CD14-positive monocyte (primary cell): ENCODE measurements around the gene TBC1D22A. TPM values are rescaled to one million over a fixed set of nuclear protein-coding genes. Genes with fewer than 3 reads are reported as not detected.

ENCODE experiments used
- DNase-seq, 3 donors: peaks; one replicate each; pipeline ENCODE4 v3.0.0-alpha.2; 2011 to 2022
- H2AFZ ChIP-seq: 2 replicates; pipeline ENCODE4 v1.6.0; 2012; ENCODE audit warnings: mild to moderate bottlenecking, low read depth, low read length, inconsistent platforms; ENCODE audit not compliant: insufficient read depth, poor library complexity, severe bottlenecking
- H3K27ac ChIP-seq, 2 donors: 1 replicate in 1 of 2; 2 replicates in 1 of 2; pipeline ENCODE4 v1.5.1; 2012 to 2013; ENCODE audit warnings: low read length in 2 of 2, control low read depth in 1 of 2, inconsistent platforms in 1 of 2, low read depth in 1 of 2, mild to moderate bottlenecking in 1 of 2
- H3K27me3 ChIP-seq, 2 donors: one replicate each; pipeline versions ENCODE4 v1.6.0 to v1.6.1; 2011 to 2013; ENCODE audit warnings: low read length in 2 of 2; ENCODE audit not compliant: control insufficient read depth in 2 of 2, insufficient read depth in 2 of 2
- H3K36me3 ChIP-seq, 2 donors: replicated peaks in 1 of 2; 1 replicate in 1 of 2; 2 replicates in 1 of 2; pipeline versions ENCODE4 v1.5.1 to v1.6.1; 2012 to 2013; ENCODE audit warnings: low read length in 2 of 2, control low read depth in 1 of 2, inconsistent platforms in 1 of 2, mild to moderate bottlenecking in 1 of 2; ENCODE audit not compliant: insufficient read depth in 2 of 2, control insufficient read depth in 1 of 2
- H3K4me1 ChIP-seq, 2 donors: 1 replicate in 1 of 2; 2 replicates in 1 of 2; pipeline versions ENCODE4 v1.5.1 to v1.6.1; 2012 to 2013; ENCODE audit warnings: low read length in 2 of 2, control low read depth in 1 of 2, inconsistent platforms in 1 of 2, mild to moderate bottlenecking in 1 of 2, moderate library complexity in 1 of 2; ENCODE audit not compliant: insufficient read depth in 2 of 2, control insufficient read depth in 1 of 2
- H3K4me2 ChIP-seq: replicated peaks from 2 replicates; pipeline ENCODE3; 2012; ENCODE audit warnings: low read length, moderate library complexity, mild to moderate bottlenecking; ENCODE audit not compliant: poor library complexity, severe bottlenecking; ENCODE audit errors: extremely low read depth
- H3K4me3 ChIP-seq, 3 experiments: fragments of 200-600 bp in 1 of 3; sonication (generic) in 1 of 3; replicated peaks in 1 of 3; 1 replicate in 2 of 3; 2 replicates in 1 of 3; pipeline ENCODE4 v1.5.1; 2011 to 2013; ENCODE audit warnings: low read length in 3 of 3, mild to moderate bottlenecking in 3 of 3, control low read depth in 2 of 3, low read depth in 2 of 3, inconsistent platforms in 1 of 3, moderate library complexity in 1 of 3
- H3K79me2 ChIP-seq: 2 replicates; pipeline ENCODE4 v1.6.0; 2012; ENCODE audit warnings: mild to moderate bottlenecking, control low read depth, inconsistent platforms, low read length, moderate library complexity; ENCODE audit not compliant: insufficient read depth
- H3K9ac ChIP-seq: 2 replicates; pipeline ENCODE4 v1.6.0; 2017; ENCODE audit warnings: low read length, mild to moderate bottlenecking; ENCODE audit not compliant: insufficient read depth, poor library complexity, severe bottlenecking
- H3K9me3 ChIP-seq, 2 donors: replicated peaks in 1 of 2; 1 replicate in 1 of 2; 2 replicates in 1 of 2; pipeline versions ENCODE4 v1.5.1 to v1.6.1; 2012 to 2013; ENCODE audit warnings: low read length in 2 of 2, control low read depth in 1 of 2; ENCODE audit not compliant: control insufficient read depth in 1 of 2, insufficient read depth in 1 of 2
- H4K20me1 ChIP-seq: 2 replicates; pipeline ENCODE4 v1.6.0; 2012; ENCODE audit warnings: mild to moderate bottlenecking, low read length, control low read depth, moderate library complexity; ENCODE audit not compliant: insufficient read depth
- H3K27ac Mint-ChIP-seq, 7 donors: one replicate each; pipeline ENCODE4 v1.8.0; 2020; ENCODE audit warnings: mild to moderate bottlenecking in 7 of 7, mixed read lengths in 7 of 7, moderate library complexity in 6 of 7, inconsistent platforms in 2 of 7
- H3K27me3 Mint-ChIP-seq, 3 donors: one replicate each; pipeline ENCODE4 v1.8.0; 2021 to 2022; ENCODE audit warnings: low read depth in 3 of 3, mild to moderate bottlenecking in 3 of 3, mixed read lengths in 3 of 3, moderate library complexity in 3 of 3, inconsistent platforms in 1 of 3
- H3K36me3 Mint-ChIP-seq, 2 donors: one replicate each; pipeline ENCODE4 v1.8.0; 2020; ENCODE audit warnings: mixed read lengths in 2 of 2, inconsistent platforms in 1 of 2, mild to moderate bottlenecking in 1 of 2
- H3K4me1 Mint-ChIP-seq: one replicate; pipeline ENCODE4 v1.8.0; 2020; ENCODE audit warnings: mild to moderate bottlenecking, mixed read lengths
- H3K4me3 Mint-ChIP-seq, 2 donors: one replicate each; pipeline ENCODE4 v1.8.0; 2020; ENCODE audit warnings: mild to moderate bottlenecking in 2 of 2, mixed read lengths in 2 of 2, moderate library complexity in 1 of 2
- H3K9me3 Mint-ChIP-seq, 7 donors: one replicate each; pipeline ENCODE4 v1.8.0; 2020 to 2022; ENCODE audit warnings: mixed read lengths in 7 of 7, mild to moderate bottlenecking in 6 of 7, moderate library complexity in 6 of 7, inconsistent platforms in 2 of 7
- WGBS: methylation state at CpG from one replicate; pipeline ENCODE4 v1.1.5; 2013; ENCODE audit warnings: missing lambda C conversion rate; ENCODE audit not compliant: insufficient coverage; 5-methylcytosine and 5-hydroxymethylcytosine counted together
- intact Hi-C, 2 donors: fragments of 100-400 bp; cut with micrococcal nuclease; formaldehyde crosslinking; loops; one replicate each; pipeline versions ENCODE4 v1.15.0 to v1.15.1; 2023
- polyA plus RNA-seq, 3 donors: library from polyadenylated mRNA; depleted of rRNA in 1 of 3; unstranded in 2 of 3; stranded (reverse) in 1 of 3; fragments of 300-500 nt in 2 of 3; fragments of >200 nt in 1 of 3; fragmentation: Illumina TruSeq in 2 of 3; gene quantifications; 1 replicate in 2 of 3; 2 replicates in 1 of 3; pipeline ENCODE4 v1.2.3, GENCODE V29; 2012 to 2021
- TF ChIP-seq, protein P1 (sequence below): fragments of 200-600 bp; IDR thresholded peaks from one replicate; pipeline ENCODE4 v1.8.0; 2022; ENCODE audit warnings: antibody characterized with exemption, mild to moderate bottlenecking

TBC1D22A gene
- polyA plus RNA-seq, 3 donors, result 25.9 to 36.2 (median 29.5) TPM

GRCh38 chr22:47032091-47032943 is 269.9 kb downstream of the TBC1D22A start:
- Histone ChIP-seq H3K27me3 (no peaks in the 10 kb centered on the region), H3K4me1 (no peaks in the 10 kb centered on the region), H3K36me3 (peaks cover 14 to 37% of the 10 kb centered on the region in 2 donors), H2AFZ (no peak overlapping the region), H3K79me2 (no peaks in the 10 kb centered on the region), H3K9ac (no peak overlapping the region), H3K4me2 (no peak overlapping the region), H3K27ac (no peak overlapping the region), H3K4me3 (no peak overlapping the region), H4K20me1 (peaks cover 92% of the 10 kb centered on the region), H3K9me3 (no peaks in the 10 kb centered on the region)
- intact Hi-C loops, result no loop called here
- TF ChIP-seq, protein P1, sequence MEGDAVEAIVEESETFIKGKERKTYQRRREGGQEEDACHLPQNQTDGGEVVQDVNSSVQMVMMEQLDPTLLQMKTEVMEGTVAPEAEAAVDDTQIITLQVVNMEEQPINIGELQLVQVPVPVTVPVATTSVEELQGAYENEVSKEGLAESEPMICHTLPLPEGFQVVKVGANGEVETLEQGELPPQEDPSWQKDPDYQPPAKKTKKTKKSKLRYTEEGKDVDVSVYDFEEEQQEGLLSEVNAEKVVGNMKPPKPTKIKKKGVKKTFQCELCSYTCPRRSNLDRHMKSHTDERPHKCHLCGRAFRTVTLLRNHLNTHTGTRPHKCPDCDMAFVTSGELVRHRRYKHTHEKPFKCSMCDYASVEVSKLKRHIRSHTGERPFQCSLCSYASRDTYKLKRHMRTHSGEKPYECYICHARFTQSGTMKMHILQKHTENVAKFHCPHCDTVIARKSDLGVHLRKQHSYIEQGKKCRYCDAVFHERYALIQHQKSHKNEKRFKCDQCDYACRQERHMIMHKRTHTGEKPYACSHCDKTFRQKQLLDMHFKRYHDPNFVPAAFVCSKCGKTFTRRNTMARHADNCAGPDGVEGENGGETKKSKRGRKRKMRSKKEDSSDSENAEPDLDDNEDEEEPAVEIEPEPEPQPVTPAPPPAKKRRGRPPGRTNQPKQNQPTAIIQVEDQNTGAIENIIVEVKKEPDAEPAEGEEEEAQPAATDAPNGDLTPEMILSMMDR, result no peak
- peaks cover 28 to 38% of the 10 kb centered on the region in 2 donors for H3K36me3 Mint-ChIP-seq
- WGBS, result 98% methylated on average over 21 of the region's 22 CpGs
- no peak overlapping the region for H3K4me3 Mint-ChIP-seq
- peak overlapping the region in 1 of 7 donors; percentile 36 for H3K27ac Mint-ChIP-seq
- H3K27me3 Mint-ChIP-seq, result peaks cover 0 to 3% (median 0%) of the 10 kb centered on the region in 3 donors
- no peak for DNase-seq
- no peaks in the 10 kb centered on the region for H3K4me1 Mint-ChIP-seq
- H3K9me3 Mint-ChIP-seq, result peaks cover 0 to 2% (median 0%) of the 10 kb centered on the region in 7 donors

DNA sequence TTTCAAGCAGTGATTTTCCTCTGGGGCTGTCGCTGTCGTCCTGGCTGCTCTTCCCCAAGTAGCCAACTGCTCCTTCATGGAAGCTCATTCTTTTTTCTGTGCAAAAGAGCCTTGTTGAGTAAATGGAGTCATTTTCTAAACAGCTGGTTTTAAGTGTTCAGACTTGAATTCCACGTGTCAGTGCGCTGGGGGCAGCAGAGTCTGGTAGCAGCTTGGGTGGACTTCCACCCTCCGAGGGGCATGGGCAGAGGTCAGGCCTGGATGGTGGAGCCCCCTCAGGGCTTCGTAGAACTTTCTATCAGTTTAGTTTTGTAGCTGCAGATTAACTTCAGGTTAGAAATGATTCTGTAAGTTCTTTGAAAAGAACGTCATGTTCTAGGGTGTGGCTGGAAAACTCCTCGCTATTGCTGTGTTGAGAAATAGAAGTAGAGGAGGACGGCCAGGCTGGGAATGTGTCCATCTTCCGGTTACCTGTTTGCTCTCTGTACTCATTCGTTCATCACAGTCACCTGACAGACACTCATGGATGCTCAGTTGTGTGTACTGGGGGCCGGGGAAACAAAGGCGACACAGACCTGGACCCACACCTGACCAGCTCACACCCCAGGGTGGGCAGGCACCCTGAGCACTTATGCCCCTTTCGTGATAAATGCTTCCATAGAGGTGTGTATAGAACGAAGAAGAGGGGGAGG is 270.7 kb downstream of the TBC1D22A start:
- TF ChIP-seq, protein P1, result no peak
- intact Hi-C loops, result no loop called here
- H3K27ac Mint-ChIP-seq, result peak overlapping the region in 1 of 7 donors; percentile 46
- peaks cover 34 to 46% of the 10 kb centered on the region in 2 donors for H3K36me3 Mint-ChIP-seq
- no peak overlapping the region for H3K4me3 Mint-ChIP-seq
- H3K9ac ChIP-seq, result no peak overlapping the region
- DNase-seq, result no peak
- peaks cover 84% of the 10 kb centered on the region for H4K20me1 ChIP-seq
- no peak overlapping the region for H3K4me3 ChIP-seq
- no peaks in the 10 kb centered on the region for H3K4me1 Mint-ChIP-seq
- H3K27ac ChIP-seq, result no peak overlapping the region
- H3K79me2 ChIP-seq, result no peaks in the 10 kb centered on the region
- peaks cover 0 to 3% (median 0%) of the 10 kb centered on the region in 3 donors for H3K27me3 Mint-ChIP-seq
- no peaks in the 10 kb centered on the region for H3K27me3 ChIP-seq
- no peaks in the 10 kb centered on the region for H3K4me1 ChIP-seq
- peaks cover 19 to 44% of the 10 kb centered on the region in 2 donors for H3K36me3 ChIP-seq
- no peaks in the 10 kb centered on the region for H3K9me3 ChIP-seq
- H2AFZ ChIP-seq, result no peak overlapping the region
- 80% methylated on average over 6 of the region's 15 CpGs for WGBS
- H3K9me3 Mint-ChIP-seq, result peaks cover 0 to 2% (median 0%) of the 10 kb centered on the region in 7 donors
- H3K4me2 ChIP-seq, result no peak overlapping the region
